Duodenal mucosa (tissue), 2 donors: ENCODE data around the gene ITGB2.

Experiments used
- H3K27ac ChIP-seq: one replicate; pipeline ENCODE4 v1.7.0; 2013; ENCODE audit warnings: low read depth, low read length
- H3K27me3 ChIP-seq, 2 donors: one replicate each; pipeline ENCODE4 v1.7.0; 2013; ENCODE audit warnings: low read length in 2 of 2, control low read depth in 1 of 2; ENCODE audit not compliant: insufficient read depth in 2 of 2, control insufficient read depth in 1 of 2
- H3K36me3 ChIP-seq, 2 donors: one replicate each; pipeline ENCODE4 v1.7.0; 2013; ENCODE audit warnings: low read length in 2 of 2, control low read depth in 1 of 2; ENCODE audit not compliant: insufficient read depth in 2 of 2, control insufficient read depth in 1 of 2
- H3K4me1 ChIP-seq, 2 donors: one replicate each; pipeline ENCODE4 v1.7.0; 2013; ENCODE audit warnings: low read length in 2 of 2, control low read depth in 1 of 2; ENCODE audit not compliant: insufficient read depth in 2 of 2, control insufficient read depth in 1 of 2
- H3K4me3 ChIP-seq, 2 donors: one replicate each; pipeline ENCODE4 v1.7.0; 2013; ENCODE audit warnings: low read length in 2 of 2, low read depth in 1 of 2
- H3K9ac ChIP-seq, 2 donors: one replicate each; pipeline ENCODE4 v1.7.0; 2013; ENCODE audit warnings: low read length in 2 of 2, low read depth in 1 of 2
- H3K9me3 ChIP-seq, 2 donors: one replicate each; pipeline ENCODE4 v1.7.0; 2013; ENCODE audit warnings: low read length in 2 of 2, control low read depth in 1 of 2; ENCODE audit not compliant: control insufficient read depth in 1 of 2

The ITGB2 gene

DNA sequence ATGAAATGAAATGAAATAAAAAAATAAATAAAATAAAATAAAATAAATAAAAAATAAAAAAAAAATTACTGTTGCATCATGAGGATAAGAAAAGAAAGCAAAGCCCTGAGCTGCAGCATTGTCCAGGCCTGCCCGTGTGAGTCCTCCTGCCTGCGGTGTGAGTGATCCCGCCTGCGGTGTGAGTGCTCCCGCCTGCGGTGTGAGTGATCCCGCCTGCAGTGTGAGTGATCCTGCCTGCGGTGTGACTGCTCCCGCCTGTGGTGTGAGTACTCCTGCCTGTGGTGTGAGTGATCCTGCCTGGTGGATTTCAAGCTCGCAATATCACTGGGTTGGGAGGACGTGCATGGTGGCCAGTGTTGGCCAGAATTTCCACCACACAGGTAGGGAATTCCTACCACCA is 24.8 kb downstream of the ITGB2 start:
- H3K9me3 ChIP-seq: no peaks in the 10 kb centered on the region
- peaks cover 0 to 9% of the 10 kb centered on the region in 2 donors for H3K36me3 ChIP-seq
- H3K27ac ChIP-seq: no peak overlapping the region
- H3K9ac ChIP-seq: no peak overlapping the region
- H3K27me3 ChIP-seq: peaks cover 0 to 11% of the 10 kb centered on the region in 2 donors
- peaks cover 11 to 15% of the 10 kb centered on the region in 2 donors for H3K4me1 ChIP-seq
- H3K4me3 ChIP-seq: no peak overlapping the region

- Histone ChIP-seq H3K4me1 (peaks cover 11 to 15% of the 10 kb centered on the region in 2 donors), H3K9me3 (no peaks in the 10 kb centered on the region), H3K27me3 (peaks cover 0 to 11% of the 10 kb centered on the region in 2 donors), H3K9ac (no peak overlapping the region), H3K36me3 (peaks cover 0 to 7% of the 10 kb centered on the region in 2 donors), H3K4me3 (no peak overlapping the region), H3K27ac (no peak overlapping the region)
These were observed 25.9 kb downstream of the ITGB2 start for GRCh38 chr21:44894687-44895302.

- Histone ChIP-seq H3K9me3 (no peaks in the 10 kb centered on the region), H3K4me3 (no peak overlapping the region), H3K27me3 (peaks cover 0 to 9% of the 10 kb centered on the region in 2 donors), H3K36me3 (peaks cover 0 to 7% of the 10 kb centered on the region in 2 donors), H3K9ac (no peak overlapping the region), H3K4me1 (peaks cover 11 to 15% of the 10 kb centered on the region in 2 donors), H3K27ac (no peak overlapping the region)
These were observed 26.6 kb downstream of the ITGB2 start for GRCh38 chr21:44893948-44894656.

- no peak overlapping the region for H3K4me3 ChIP-seq
- H3K4me1 ChIP-seq: peaks cover 7 to 11% of the 10 kb centered on the region in 2 donors
- no peaks in the 10 kb centered on the region for H3K9me3 ChIP-seq
- no peak overlapping the region for H3K27ac ChIP-seq
- H3K36me3 ChIP-seq: no peaks in the 10 kb centered on the region
- H3K9ac ChIP-seq: no peak overlapping the region
- H3K27me3 ChIP-seq: peaks cover 0 to 5% of the 10 kb centered on the region in 2 donors
These were observed 27.5 kb downstream of the ITGB2 start for GRCh38 chr21:44893278-44893556.

DNA sequence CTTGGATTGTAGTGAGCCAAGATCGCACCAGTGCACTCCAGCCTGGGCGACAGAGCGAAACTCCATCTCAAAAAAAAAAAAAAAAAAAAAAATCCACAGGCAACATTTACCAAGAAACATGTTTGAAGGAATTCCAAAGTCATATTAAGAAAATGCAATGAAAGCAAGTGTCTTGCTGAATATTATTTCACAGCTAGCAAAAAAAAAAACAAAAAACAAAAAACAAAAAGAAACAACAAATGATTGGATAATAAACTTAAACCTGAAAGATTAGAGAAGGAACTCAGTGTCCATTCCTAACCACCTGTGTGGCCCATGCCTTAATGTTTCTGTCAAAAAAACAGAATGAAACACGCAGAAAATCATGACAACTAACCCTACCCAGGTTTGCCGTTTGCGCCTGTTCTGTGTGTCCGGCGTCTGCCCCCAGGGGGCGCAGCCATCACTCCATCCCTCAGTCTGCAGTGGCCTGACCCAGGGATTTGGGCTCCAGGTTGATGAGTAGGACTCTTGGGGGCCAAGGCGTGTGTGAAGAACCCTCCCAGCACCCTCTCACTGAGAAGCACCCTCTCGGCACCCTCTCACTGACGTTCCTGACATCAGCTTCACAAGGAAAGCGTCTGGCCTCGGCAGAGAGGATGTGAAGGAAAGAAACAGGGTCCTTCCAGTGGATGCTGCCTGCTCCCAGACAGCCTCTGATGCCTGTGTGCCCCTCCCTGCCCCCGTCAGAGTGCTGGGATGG is 28.0 kb downstream of the ITGB2 start:
- peaks cover 0 to 5% of the 10 kb centered on the region in 2 donors for H3K27me3 ChIP-seq

GRCh38 chr21:44892095-44892494 is 28.6 kb downstream of the ITGB2 start:
- no peak overlapping the region for H3K4me3 ChIP-seq
- peaks cover 0 to 5% of the 10 kb centered on the region in 2 donors for H3K27me3 ChIP-seq

More for the DNA sequence above, 28.0 kb downstream of the ITGB2 start:
- no peak overlapping the region for H3K4me3 ChIP-seq
- H3K27ac ChIP-seq: no peak overlapping the region
- H3K9ac ChIP-seq: no peak overlapping the region
- no peaks in the 10 kb centered on the region for H3K9me3 ChIP-seq
- no peaks in the 10 kb centered on the region for H3K36me3 ChIP-seq
- peaks cover 6% of the 10 kb centered on the region in 2 donors for H3K4me1 ChIP-seq

DNA sequence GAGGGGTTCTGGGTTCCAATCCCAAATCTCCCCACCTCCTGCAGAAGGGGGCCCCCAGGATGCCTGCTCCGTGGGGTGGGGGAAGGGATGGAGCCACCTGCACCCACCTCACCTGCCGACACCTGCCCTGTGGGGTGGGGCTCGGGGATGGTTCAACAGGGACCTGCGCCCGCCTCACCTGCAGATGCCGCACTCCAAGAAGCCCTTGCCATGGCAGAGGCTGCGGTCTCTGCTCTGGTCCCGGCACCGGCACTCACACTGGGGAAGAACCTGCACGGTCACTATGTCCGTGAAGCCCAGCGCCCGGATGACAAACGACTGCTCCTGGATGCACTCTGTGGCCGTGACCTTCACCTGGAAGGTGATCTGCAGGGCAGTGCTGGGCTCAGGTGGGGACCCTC is 29.1 kb downstream of the ITGB2 start:
- no peak overlapping the region for H3K9ac ChIP-seq
- no peak overlapping the region for H3K27ac ChIP-seq
- H3K4me3 ChIP-seq: no peak overlapping the region
- no peaks in the 10 kb centered on the region for H3K9me3 ChIP-seq
- H3K4me1 ChIP-seq: no peaks in the 10 kb centered on the region
- peaks cover 0 to 5% of the 10 kb centered on the region in 2 donors for H3K27me3 ChIP-seq
- H3K36me3 ChIP-seq: peaks cover 0 to 5% of the 10 kb centered on the region in 2 donors

More at GRCh38 chr21:44892095-44892494, 28.6 kb downstream of the ITGB2 start:
- H3K4me1 ChIP-seq: peaks cover 0 to 2% of the 10 kb centered on the region in 2 donors
- H3K9ac ChIP-seq: no peak overlapping the region
- H3K9me3 ChIP-seq: no peaks in the 10 kb centered on the region
- peaks cover 0 to 5% of the 10 kb centered on the region in 2 donors for H3K36me3 ChIP-seq
- H3K27ac ChIP-seq: no peak overlapping the region

GRCh38 chr21:44890961-44891541 is 29.6 kb downstream of the ITGB2 start:
- Histone ChIP-seq H3K27me3 (peaks cover 0 to 5% of the 10 kb centered on the region in 2 donors), H3K9me3 (no peaks in the 10 kb centered on the region), H3K36me3 (peaks cover 0 to 5% of the 10 kb centered on the region in 2 donors), H3K27ac (no peak overlapping the region), H3K4me3 (no peak overlapping the region), H3K9ac (no peak overlapping the region), H3K4me1 (no peaks in the 10 kb centered on the region)

DNA sequence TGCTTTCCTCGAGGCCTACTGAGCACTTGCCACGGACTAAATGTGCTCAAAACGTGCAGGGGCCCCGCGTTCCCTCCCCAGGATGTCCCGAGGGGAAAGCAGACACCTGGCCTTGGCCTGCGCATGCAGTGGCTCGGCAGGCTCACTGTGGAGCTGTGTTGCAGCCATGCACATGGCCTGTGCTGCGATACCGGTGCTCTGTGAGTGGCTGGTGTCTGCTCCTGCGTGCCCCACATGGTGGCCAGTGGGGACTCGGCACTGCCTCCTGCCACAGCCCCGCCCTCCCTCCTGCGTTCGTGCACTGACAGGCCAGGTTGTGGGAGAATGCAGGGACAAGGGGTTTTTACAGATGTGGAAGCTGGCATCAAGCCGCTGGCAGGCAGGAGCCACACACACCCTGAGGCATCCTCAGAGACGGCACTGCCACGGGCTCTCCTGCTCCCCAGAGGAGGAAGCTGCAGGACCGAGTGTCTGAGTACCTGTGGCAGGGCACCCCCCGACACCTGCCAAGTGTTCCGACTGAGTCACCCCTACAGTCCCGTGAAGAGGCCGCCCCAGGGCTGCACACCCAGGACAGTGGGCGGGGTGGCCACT is 30.3 kb downstream of the ITGB2 start:
- H3K4me3 ChIP-seq: no peak overlapping the region
- H3K9me3 ChIP-seq: no peaks in the 10 kb centered on the region
- H3K9ac ChIP-seq: no peak overlapping the region
- no peak overlapping the region for H3K27ac ChIP-seq
- peaks cover 0 to 5% of the 10 kb centered on the region in 2 donors for H3K27me3 ChIP-seq
- H3K36me3 ChIP-seq: peaks cover 0 to 5% of the 10 kb centered on the region in 2 donors
- H3K4me1 ChIP-seq: no peaks in the 10 kb centered on the region
